ENCODE data around the gene HOMER3. TPM values are rescaled to one million over a fixed set of nuclear protein-coding genes. Genes with fewer than 3 reads are reported as not detected.

HOMER3 gene
- total RNA-seq, 1 donor from 2014 or later: 50.6 TPM

- no peak overlapping the region for H3K27ac Mint-ChIP-seq (ENCODE audit: unreplicated experiment)
- no peak for DNase-seq (ENCODE audit: low spot score)
- H3K4me1 Mint-ChIP-seq (ENCODE audit: low read depth): no peaks in the 10 kb centered on the region
- H3K27me3 Mint-ChIP-seq (ENCODE audit: low read depth): no peaks in the 10 kb centered on the region
- no peak for TF ChIP-seq CTCF (IDR thresholded peaks at IDR 0.05)
- H3K4me3 Mint-ChIP-seq (ENCODE audit: unreplicated experiment): no peak overlapping the region
- H3K36me3 Mint-ChIP-seq (ENCODE audit: low read depth): peaks cover 20% of the 10 kb centered on the region
- H3K9me3 Mint-ChIP-seq (ENCODE audit: low read depth): no peaks in the 10 kb centered on the region
Observed at GRCh38 chr19:18908917-18909619, 31.9 kb downstream of the HOMER3 start.

GRCh38 chr19:18906605-18907519 lies 34.2 kb downstream of the HOMER3 start:
- H3K9me3 Mint-ChIP-seq (ENCODE audit: low read depth): no peaks in the 10 kb centered on the region
- no peak for TF ChIP-seq CTCF (IDR thresholded peaks at IDR 0.05)
- H3K27ac Mint-ChIP-seq (ENCODE audit: unreplicated experiment): no peak overlapping the region
- H3K27me3 Mint-ChIP-seq (ENCODE audit: low read depth): no peaks in the 10 kb centered on the region
- no peak for DNase-seq (ENCODE audit: low spot score)
- H3K4me3 Mint-ChIP-seq (ENCODE audit: unreplicated experiment): no peak overlapping the region
- H3K4me1 Mint-ChIP-seq (ENCODE audit: low read depth): no peaks in the 10 kb centered on the region
- peaks cover 13% of the 10 kb centered on the region for H3K36me3 Mint-ChIP-seq (ENCODE audit: low read depth)

GRCh38 chr19:18905513-18906236 lies 35.3 kb downstream of the HOMER3 start:
- Mint-ChIP-seq H3K27ac (ENCODE audit: unreplicated experiment) (no peak overlapping the region), H3K4me3 (ENCODE audit: unreplicated experiment) (no peak overlapping the region), H3K36me3 (ENCODE audit: low read depth) (peaks cover 14% of the 10 kb centered on the region), H3K27me3 (ENCODE audit: low read depth) (no peaks in the 10 kb centered on the region), H3K9me3 (ENCODE audit: low read depth) (no peaks in the 10 kb centered on the region), H3K4me1 (ENCODE audit: low read depth) (no peaks in the 10 kb centered on the region)
- no peak for TF ChIP-seq CTCF (IDR thresholded peaks at IDR 0.05)
- DNase-seq (ENCODE audit: low spot score): no peak

- DNase-seq (ENCODE audit: low spot score): no peak
- Mint-ChIP-seq H3K9me3 (ENCODE audit: low read depth) (no peaks in the 10 kb centered on the region), H3K36me3 (ENCODE audit: low read depth) (peaks cover 15% of the 10 kb centered on the region), H3K4me3 (ENCODE audit: unreplicated experiment) (no peak overlapping the region), H3K27me3 (ENCODE audit: low read depth) (no peaks in the 10 kb centered on the region), H3K27ac (ENCODE audit: unreplicated experiment) (no peak overlapping the region), H3K4me1 (ENCODE audit: low read depth) (no peaks in the 10 kb centered on the region)
- TF ChIP-seq CTCF (IDR thresholded peaks at IDR 0.05): no peak
Observed at GRCh38 chr19:18905058-18905456, 36.0 kb downstream of the HOMER3 start.
